ENCODE results near the gene RAPH1. TPM values are rescaled to one million over a fixed set of nuclear protein-coding genes. Genes with fewer than 3 reads are reported as not detected.

Gene RAPH1
- polyA plus RNA-seq, 1 donor from 2014 or later: 13.9 TPM

- Histone ChIP-seq H3K9me2 (ENCODE audit: insufficient read depth, low read length) (no peaks in the 10 kb centered on the region), H3F3A (ENCODE audit: insufficient read depth, low read length, poor library complexity, severe bottlenecking) (no peaks in the 10 kb centered on the region), H2AFZ (ENCODE audit: low read depth, low read length) (no peak overlapping the region), H3K36me3 (ENCODE audit: insufficient read depth, low read length) (no peaks in the 10 kb centered on the region), H3K4me3 (ENCODE audit: low read length) (no peak overlapping the region), H3K27ac (ENCODE audit: low read length) (no peak overlapping the region), H3K79me2 (replicated peaks; ENCODE audit: insufficient read depth, low read length) (peaks cover 33% of the 10 kb centered on the region), H3K9me3 (ENCODE audit: low read length) (no peaks in the 10 kb centered on the region), H3K4me2 (ENCODE audit: low read length) (no peak overlapping the region), H4K20me1 (ENCODE audit: insufficient read depth) (no peaks in the 10 kb centered on the region), H3K27me3 (ENCODE audit: insufficient read depth, low read depth, low read length) (no peaks in the 10 kb centered on the region), H3K9ac (ENCODE audit: low read length) (no peak overlapping the region)
- no peak for TF ChIP-seq TAF1 (IDR thresholded peaks at IDR 0.05; ENCODE audit: low read depth)
- no peak for TF ChIP-seq POLR2AphosphoS5 (IDR thresholded peaks at IDR 0.05)
- TF ChIP-seq EP300 (conservative IDR thresholded peaks at IDR 0.05; ENCODE audit: poor library complexity, severe bottlenecking): no peak
- no peak for TF ChIP-seq SMC3 (conservative IDR thresholded peaks at IDR 0.05; ENCODE audit: poor library complexity)
- no peak for TF ChIP-seq EZH2 (IDR thresholded peaks at IDR 0.05; ENCODE audit: borderline replicate concordance, insufficient read depth, low read length, poor library complexity, severe bottlenecking)
- TF ChIP-seq, protein P1, sequence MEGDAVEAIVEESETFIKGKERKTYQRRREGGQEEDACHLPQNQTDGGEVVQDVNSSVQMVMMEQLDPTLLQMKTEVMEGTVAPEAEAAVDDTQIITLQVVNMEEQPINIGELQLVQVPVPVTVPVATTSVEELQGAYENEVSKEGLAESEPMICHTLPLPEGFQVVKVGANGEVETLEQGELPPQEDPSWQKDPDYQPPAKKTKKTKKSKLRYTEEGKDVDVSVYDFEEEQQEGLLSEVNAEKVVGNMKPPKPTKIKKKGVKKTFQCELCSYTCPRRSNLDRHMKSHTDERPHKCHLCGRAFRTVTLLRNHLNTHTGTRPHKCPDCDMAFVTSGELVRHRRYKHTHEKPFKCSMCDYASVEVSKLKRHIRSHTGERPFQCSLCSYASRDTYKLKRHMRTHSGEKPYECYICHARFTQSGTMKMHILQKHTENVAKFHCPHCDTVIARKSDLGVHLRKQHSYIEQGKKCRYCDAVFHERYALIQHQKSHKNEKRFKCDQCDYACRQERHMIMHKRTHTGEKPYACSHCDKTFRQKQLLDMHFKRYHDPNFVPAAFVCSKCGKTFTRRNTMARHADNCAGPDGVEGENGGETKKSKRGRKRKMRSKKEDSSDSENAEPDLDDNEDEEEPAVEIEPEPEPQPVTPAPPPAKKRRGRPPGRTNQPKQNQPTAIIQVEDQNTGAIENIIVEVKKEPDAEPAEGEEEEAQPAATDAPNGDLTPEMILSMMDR (IDR thresholded peaks at IDR 0.05; ENCODE audit: poor library complexity, severe bottlenecking): no peak
- no peak for TF ChIP-seq RAD21 (conservative IDR thresholded peaks at IDR 0.05)
- no peak for TF ChIP-seq MXI1 (conservative IDR thresholded peaks at IDR 0.05; ENCODE audit: poor library complexity, severe bottlenecking)
- TF ChIP-seq REST (IDR thresholded peaks at IDR 0.05; ENCODE audit: borderline replicate concordance): no peak
Observed at GRCh38 chr2:203501873-203502272, 33.2 kb downstream of the RAPH1 start.

DNA sequence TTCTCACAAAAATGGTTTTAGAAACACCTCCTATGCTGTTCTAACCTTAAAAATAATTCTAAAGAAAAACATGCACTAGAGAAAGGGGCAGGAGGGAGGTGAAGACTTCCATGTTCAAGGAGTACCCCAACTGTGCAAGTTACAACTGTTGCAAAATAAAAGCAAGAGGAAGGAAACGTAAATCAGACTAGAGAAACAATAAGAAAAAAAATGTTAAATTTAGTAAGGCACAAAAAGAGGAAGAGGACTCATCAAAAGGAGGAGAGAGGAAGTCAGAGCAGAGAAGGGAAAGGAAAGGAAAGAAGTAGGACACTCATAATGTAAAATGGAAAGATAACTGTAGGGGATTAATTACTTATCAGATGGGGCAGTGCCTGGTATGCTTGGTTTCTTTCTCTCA, 34.1 kb downstream of the RAPH1 start:
- Histone ChIP-seq H3K9me3 (ENCODE audit: low read length) (no peaks in the 10 kb centered on the region), H3K27me3 (ENCODE audit: insufficient read depth, low read depth, low read length) (no peaks in the 10 kb centered on the region), H3F3A (ENCODE audit: insufficient read depth, low read length, poor library complexity, severe bottlenecking) (no peaks in the 10 kb centered on the region), H3K4me3 (ENCODE audit: low read length) (no peak overlapping the region), H3K9me2 (ENCODE audit: insufficient read depth, low read length) (no peaks in the 10 kb centered on the region), H4K20me1 (ENCODE audit: insufficient read depth) (no peaks in the 10 kb centered on the region), H2AFZ (ENCODE audit: low read depth, low read length) (no peak overlapping the region), H3K36me3 (ENCODE audit: insufficient read depth, low read length) (no peaks in the 10 kb centered on the region), H3K79me2 (replicated peaks; ENCODE audit: insufficient read depth, low read length) (peaks cover 33% of the 10 kb centered on the region), H3K27ac (ENCODE audit: low read length) (no peak overlapping the region), H3K9ac (ENCODE audit: low read length) (no peak overlapping the region), H3K4me2 (ENCODE audit: low read length) (no peak overlapping the region)
- TF ChIP-seq, protein P1 (IDR thresholded peaks at IDR 0.05; ENCODE audit: poor library complexity, severe bottlenecking): no peak
- TF ChIP-seq EZH2 (IDR thresholded peaks at IDR 0.05; ENCODE audit: borderline replicate concordance, insufficient read depth, low read length, poor library complexity, severe bottlenecking): no peak
- no peak for TF ChIP-seq SMC3 (conservative IDR thresholded peaks at IDR 0.05; ENCODE audit: poor library complexity)
